IPS-18c (cell line): ENCODE data around the gene RTN4RL1.

Source experiments
- H3K4me3 ChIP-seq: 2 replicates; pipeline ENCODE4 v1.7.0; 2013; ENCODE audit warnings: low read depth, mild to moderate bottlenecking, low read length, moderate library complexity; ENCODE audit not compliant: insufficient read depth
- H3K9me3 ChIP-seq: one replicate; pipeline ENCODE4 v1.6.1; 2013; ENCODE audit warnings: mild to moderate bottlenecking, low read length, moderate library complexity; ENCODE audit not compliant: control insufficient read depth, insufficient read depth

The RTN4RL1 gene

DNA sequence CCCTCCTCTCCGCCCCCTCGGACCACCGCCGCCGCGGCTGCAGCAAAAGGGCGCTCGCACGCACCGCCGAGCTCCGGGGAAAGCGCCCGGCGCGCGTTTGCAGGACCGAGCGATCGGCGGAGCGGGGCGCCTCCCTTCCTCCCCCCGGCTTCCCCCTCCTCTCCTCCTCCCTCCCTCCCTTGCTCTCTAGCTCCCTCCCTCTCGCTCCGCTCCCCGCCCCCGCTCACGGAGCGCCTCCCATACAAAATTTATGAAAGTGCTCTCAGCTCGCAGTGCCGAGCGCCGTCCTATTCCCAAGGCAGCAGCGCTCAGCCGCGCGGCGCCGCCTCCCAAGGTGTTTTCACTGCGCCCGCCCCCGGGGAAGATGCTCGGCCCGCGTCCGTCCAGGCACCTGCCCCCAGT, at the start of gene RTN4RL1:
RTN4RL1 (minus strand) TSS at position 115 of the 402 bp plus-strand sequence. CDS start 469 bp downstream, outside the sequence.
- H3K4me3 ChIP-seq, result peak within 1 kb of the TSS; percentile 49
- no peaks in the 10 kb centered on the region for H3K9me3 ChIP-seq

DNA sequence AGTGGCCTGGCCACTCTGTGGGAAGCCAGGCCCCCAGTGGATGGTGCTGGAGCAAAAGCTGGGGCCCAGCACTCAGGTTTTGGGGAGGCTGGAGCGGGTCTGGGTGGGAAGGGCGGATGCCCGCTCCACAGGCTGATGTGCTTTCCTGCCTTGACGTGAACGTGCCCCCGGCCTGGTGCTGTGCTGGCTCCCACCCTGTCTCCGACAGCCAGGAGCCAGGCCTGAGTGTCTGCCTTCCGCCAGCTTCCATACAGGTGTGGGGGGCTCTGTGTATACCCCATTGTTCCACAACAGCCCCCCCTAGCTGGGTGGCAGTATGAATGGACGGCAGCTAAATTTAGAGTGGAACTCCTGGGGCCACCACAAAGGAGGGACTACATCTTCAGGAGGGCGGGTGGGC, 49.8 kb upstream of the RTN4RL1 start:
- Histone ChIP-seq H3K9me3 (no peaks in the 10 kb centered on the region), H3K4me3 (no peak overlapping the region)

- Histone ChIP-seq H3K9me3 (no peaks in the 10 kb centered on the region), H3K4me3 (no peak overlapping the region)
These were observed 46.5 kb upstream of the RTN4RL1 start for GRCh38 chr17:2071455-2072281.

- no peaks in the 10 kb centered on the region for H3K9me3 ChIP-seq
- H3K4me3 ChIP-seq, result no peak overlapping the region
These were observed 45.9 kb upstream of the RTN4RL1 start for GRCh38 chr17:2071024-2071385.

GRCh38 chr17:2070241-2071023, 45.3 kb upstream of the RTN4RL1 start:
- Histone ChIP-seq H3K9me3 (no peaks in the 10 kb centered on the region), H3K4me3 (no peak overlapping the region)

GRCh38 chr17:2068519-2069051, 43.5 kb upstream of the RTN4RL1 start:
- H3K9me3 ChIP-seq, result no peaks in the 10 kb centered on the region
- no peak overlapping the region for H3K4me3 ChIP-seq

- Histone ChIP-seq H3K9me3 (no peaks in the 10 kb centered on the region), H3K4me3 (no peak overlapping the region)
These were observed 42.9 kb upstream of the RTN4RL1 start for GRCh38 chr17:2068031-2068518.

DNA sequence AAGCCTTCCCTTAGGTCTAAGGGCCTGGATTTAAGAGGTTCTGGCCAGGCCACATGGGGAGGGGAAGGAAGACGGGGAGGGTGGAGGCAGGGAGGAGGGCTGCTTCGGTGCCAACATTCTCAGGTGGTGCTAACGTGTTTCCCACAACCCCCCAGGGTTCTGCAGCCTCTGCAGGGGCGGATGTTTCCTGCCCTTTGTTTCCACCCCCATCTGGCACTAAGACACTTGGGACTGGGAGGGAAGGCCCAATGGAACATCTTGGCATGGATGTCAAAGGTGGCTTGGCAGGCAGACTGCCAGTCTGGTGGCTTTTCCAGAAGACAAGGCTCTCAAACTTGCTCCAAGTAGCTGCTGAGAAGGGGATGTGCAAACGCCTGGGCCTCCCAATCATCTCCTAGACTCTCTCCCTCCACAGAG, 42.5 kb upstream of the RTN4RL1 start:
- Histone ChIP-seq H3K4me3 (no peak overlapping the region), H3K9me3 (no peaks in the 10 kb centered on the region)

DNA sequence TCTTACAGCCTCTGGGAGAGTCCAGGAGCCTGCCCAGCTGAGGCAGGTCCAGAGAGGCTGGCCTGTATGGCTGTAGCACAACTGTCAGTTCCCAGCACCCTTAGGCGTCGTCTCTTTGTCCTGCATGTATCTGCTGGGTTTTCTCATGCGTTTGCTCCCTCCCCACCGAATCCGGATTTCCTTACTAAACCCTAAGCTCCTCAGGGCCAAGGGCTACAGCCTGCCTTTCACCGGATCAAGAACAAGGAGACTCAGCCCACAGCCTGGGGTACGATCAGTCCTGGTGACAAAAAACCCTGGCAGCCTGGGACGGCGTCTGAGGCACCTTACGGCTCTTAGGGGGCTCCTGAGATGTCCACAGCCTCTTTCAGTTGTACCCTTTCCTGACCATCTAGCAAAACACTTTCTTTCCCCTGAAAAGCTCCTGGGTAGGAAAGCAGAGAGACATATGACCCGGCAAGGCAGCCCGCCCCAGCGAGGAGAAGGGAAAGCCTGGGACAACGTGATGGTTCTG, 42.0 kb upstream of the RTN4RL1 start:
- Histone ChIP-seq H3K4me3 (no peak overlapping the region), H3K9me3 (no peaks in the 10 kb centered on the region)

DNA sequence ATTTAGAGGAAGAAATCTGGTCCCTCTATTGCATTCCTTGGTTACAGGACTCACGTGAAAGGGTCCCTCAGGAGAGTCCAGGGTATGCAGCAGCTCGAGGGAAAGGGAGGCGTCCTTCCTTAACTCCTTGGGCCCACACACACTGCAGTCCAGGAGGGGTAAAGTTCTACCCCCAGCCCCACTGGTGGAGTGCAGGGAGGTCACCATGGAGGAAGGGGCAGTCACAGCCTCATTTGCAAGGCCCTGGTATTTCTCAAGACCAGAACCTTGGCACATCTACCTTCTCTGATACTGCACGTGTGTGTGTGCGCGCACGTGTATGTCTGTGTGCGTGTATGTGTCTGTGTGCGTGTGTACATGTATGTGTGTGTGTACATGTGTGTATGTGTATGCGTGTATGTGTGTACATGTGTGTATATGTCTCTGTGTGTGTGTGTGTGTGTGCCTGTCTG, 40.8 kb upstream of the RTN4RL1 start:
- no peak overlapping the region for H3K4me3 ChIP-seq
- no peaks in the 10 kb centered on the region for H3K9me3 ChIP-seq

DNA sequence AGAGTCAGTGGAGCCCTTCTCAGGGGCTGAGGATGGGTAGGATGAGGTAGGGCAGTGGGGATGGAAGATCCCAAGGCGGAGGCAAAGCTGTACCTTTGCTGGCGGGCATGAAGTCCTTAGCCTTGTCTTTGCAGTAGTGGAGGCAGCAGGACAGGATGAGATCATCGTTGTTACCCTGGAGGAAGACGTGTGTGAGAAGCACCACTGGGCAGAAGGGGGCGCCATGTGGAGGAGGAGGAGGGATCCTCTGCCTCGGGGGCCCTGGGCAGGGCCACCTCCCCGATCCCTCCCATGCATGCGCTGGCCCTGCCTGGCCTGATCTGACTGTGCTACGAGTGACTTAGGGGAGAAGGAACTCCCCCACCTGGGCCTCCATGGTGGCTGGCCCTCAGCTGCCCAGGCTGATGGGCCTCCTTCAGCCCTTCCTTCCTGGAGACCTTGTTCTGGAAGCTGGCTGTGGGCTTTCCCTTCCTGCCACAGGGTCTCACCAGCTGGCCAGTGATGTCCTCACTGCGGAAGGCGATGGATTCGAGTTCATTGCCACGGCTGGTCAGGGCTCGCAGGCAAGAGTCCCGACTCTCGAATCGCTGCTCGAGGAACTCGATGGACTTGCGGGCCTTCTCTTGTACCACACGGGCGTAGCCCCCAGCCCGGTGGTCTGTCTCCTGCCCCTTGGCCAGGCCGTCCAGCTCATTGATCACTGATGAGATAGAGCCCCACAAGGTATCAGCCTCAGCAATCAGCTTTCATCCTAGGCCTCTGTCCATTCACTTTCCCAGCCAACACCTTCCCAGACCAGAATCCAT, 40.0 kb upstream of the RTN4RL1 start:
- H3K9me3 ChIP-seq, result no peaks in the 10 kb centered on the region
- no peak overlapping the region for H3K4me3 ChIP-seq

GRCh38 chr17:2064520-2064971, 39.4 kb upstream of the RTN4RL1 start:
- no peak overlapping the region for H3K4me3 ChIP-seq
- no peaks in the 10 kb centered on the region for H3K9me3 ChIP-seq

GRCh38 chr17:2064147-2064489, 39.0 kb upstream of the RTN4RL1 start:
- H3K4me3 ChIP-seq, result no peak overlapping the region
- H3K9me3 ChIP-seq, result no peaks in the 10 kb centered on the region

DNA sequence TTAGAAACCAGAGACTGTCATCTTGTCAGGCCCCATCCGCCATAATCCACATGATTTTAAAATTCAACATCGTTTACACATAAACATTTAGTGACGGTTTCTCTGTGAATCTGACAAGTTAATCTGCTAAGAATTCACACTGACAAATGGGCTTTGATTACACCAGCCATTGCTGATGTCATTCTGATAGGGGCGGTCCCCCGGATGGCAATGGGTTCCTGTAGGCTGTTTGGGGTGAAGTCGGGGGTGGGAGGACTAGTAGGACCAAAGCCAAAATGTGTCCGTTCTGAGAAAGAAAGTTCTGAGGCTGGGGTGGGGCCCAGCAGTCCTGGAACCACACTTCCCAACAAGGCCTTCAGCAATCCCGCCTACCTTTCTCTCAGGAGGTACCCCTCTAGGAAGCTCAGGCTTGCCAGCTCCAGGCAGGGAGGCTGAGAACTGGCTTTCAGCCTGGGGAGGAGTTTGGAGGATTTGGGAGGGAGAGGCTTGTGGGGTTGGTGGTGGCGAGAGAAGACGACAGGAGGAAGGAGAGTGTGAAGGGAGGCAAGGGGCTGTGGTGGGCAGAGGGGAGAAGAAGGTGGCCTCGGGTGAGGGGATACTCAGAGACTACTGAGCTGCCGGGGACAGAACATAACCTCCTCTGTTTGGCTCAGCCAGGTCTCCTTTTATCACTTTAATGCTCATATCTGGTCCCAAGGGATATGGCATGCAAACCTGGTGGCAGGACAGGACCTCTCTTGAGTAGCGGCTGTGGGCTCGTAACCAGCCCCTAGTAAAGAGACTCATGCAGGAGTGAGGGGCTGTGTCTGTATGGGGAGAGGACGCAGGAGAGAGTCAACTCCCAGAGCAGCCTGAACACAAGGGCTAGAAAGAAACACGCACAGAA, 38.4 kb upstream of the RTN4RL1 start:
- Histone ChIP-seq H3K4me3 (no peak overlapping the region), H3K9me3 (no peaks in the 10 kb centered on the region)

GRCh38 chr17:2062571-2063183, 37.5 kb upstream of the RTN4RL1 start:
- no peaks in the 10 kb centered on the region for H3K9me3 ChIP-seq
- H3K4me3 ChIP-seq, result no peak overlapping the region
